ENCODE measurements around the gene CLEC4G.
"Not testable (repeated sequence)": the region's sequence is repeated elsewhere in the genome, so short reads cannot be mapped to it uniquely, and the experiment has no call there.

Gene CLEC4G

DNA sequence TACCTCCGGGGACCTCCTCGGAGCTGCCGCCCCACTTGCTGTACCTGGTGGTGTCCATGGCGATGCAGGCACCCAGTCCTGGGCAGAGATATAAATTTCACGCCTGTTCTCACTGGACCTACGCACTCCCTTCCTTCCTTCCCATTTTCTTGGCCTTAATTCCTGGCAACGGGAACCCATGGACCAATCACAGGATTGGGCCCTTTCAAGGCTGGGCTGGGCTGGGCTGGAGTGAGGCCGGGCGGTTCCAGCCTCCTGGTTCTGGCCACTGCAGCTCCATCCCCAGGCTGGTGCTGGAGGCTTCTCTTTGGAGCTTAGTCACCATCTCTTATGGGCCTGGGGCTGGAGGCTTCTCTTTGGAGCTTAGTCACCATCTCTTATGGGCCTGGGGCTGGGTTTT lies at the start of gene CLEC4G:
Gene CLEC4G, minus strand, starts transcription at position 66 of the 400 bp plus-strand sequence. Its CDS starts 8 bp downstream, at position 58.
- no peak for DNase-seq

GRCh38 chr19:7781157-7781556 lies 49.2 kb upstream of the CLEC4G start:
- DNase-seq = no peak

DNA sequence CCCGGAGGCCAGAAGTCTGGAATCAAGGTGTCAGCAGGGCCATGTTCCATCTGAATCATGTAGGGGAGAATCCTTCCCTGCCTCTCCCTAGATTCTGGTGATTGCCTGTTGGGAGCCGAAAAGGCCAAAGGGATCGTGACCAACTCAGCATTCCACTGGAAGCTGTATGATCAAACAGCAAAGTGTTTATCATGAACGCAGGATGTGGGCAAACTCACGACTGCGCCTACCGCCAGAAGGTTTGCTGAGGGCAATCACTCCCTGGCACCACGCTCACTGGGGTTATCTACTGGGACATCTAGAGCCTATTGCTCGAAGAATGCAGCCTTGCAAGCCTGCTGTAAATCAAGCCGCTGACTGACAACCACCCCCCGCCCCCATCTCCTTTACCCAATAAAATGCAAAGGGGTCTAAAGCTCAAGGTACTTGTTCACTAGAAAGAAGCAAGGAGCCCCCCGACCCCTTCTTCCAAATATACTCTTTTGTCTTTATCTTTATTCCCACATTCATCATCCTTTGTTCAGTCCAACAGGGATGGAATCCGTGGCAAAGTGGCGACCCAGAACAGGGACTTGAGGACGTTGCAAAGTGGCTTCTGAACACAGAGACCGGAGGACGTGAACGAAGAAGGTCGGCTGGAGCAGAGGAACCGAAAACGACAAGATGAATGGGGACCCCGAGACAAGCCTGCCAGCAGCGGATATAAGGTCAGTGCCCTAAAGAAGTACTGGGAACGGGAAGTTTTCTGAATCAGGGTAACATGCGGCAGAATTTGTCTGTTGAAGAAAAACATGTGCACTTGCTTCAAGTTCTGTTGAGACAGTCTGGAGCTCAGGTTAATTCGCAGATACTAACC lies 47.9 kb upstream of the CLEC4G start:
- no peak for DNase-seq

GRCh38 chr19:7778081-7778480 lies 46.2 kb upstream of the CLEC4G start:
- DNase-seq = no peak

DNA sequence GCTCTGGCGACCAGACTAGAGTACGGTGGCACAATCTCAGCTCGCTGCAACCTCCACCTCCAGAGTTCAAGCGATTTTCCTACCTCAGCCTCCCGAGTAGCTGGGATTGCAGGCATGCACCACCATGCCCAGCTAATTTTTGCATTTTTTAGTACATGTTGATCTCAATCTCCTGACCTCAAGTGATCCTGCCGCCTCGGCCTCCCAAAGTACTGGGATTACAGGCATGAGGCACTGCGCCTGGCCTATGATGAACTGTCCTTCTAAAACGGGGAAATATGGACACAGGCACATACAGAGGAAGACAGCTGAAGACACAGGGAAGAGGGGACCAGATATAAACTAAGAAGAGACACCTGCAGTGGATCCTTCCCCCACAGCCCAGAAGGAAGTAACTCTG lies 43.9 kb upstream of the CLEC4G start:
- DNase-seq = no peak

GRCh38 chr19:7773841-7774240 lies 41.9 kb upstream of the CLEC4G start:
- no peak for DNase-seq

GRCh38 chr19:7772752-7773291 lies 40.9 kb upstream of the CLEC4G start:
- no peak for DNase-seq

DNA sequence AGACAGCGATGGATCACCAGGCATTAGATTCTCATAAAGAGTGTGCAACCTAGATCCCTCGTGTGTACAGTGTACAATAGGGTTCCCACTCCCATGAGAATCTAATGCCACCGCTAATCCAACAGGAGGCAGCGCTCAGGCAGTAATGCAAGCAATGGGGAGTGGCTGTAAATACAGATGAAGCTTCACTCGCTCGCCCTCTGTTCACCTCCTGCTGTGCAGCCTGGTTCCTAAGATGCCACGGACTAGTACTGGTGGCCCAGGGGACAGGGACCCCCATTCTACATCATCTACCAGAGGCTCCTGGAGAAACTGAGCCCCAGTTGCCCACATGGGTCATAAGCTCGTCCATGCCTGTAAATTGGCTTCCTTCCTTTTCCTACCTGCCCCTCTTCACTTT lies 39.2 kb upstream of the CLEC4G start:
- DNase-seq = no peak

DNA sequence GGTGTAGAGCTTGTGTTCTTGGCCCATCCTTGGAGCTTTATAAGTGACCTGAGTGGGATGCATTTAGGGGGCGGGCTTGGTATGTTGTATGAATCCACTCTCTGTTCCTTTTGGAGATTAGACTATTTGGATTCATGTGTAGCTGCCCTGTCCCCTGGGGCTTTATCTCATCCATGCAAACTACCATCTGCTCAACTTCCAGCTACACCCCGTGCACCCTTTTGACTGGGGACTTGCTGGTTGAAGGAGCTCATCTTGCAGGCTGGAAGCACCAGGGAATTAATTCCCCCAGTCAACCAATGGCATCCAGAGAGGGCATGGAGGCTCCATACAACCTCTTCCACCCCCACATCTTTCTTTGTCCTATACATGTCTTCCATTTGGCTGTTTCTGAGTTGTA lies 37.3 kb upstream of the CLEC4G start:
- no peak for DNase-seq

DNA sequence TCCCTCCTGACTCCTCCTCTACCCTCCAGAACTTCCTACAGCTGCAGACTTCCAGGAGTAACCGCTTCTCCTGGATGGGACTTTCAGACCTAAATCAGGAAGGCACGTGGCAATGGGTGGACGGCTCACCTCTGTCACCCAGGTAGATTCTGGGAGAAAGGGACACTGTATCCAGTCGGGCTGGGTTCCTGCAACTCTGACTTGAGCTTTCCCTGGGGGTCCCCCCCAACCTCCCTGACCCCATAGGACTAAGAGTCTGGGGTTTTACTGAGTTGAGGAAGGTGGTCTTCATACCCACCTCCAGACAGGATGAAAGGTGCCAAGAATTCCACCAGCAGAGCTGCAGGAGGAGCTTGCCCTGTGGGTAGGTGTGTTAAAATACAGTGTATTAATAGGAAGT lies 35.6 kb upstream of the CLEC4G start:
- DNase-seq = no peak

GRCh38 chr19:7766535-7766934 lies 34.6 kb upstream of the CLEC4G start:
- DNase-seq = no peak

DNA sequence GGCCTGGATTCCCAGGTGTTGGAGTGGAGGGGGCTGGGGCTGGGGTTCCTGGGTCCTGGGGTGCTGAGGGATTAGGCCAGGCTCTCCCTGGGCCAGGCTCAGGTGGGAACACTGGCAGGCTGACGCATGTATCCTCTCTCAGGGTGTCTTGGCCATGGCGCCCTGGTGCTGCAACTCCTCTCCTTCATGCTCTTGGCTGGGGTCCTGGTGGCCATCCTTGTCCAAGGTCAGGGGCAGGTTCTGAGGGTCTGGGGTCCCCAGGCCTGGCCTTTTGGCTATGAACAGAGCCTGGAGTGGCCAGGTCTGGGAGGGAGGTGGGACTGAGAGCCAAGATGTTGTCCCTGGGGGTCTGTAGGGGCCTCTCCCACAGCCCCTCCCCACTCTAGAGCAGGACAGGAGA lies 33.1 kb upstream of the CLEC4G start:
- not testable (repeated sequence) for DNase-seq

GRCh38 chr19:7764157-7764556 lies 32.2 kb upstream of the CLEC4G start:
- DNase-seq = not testable (repeated sequence)

DNA sequence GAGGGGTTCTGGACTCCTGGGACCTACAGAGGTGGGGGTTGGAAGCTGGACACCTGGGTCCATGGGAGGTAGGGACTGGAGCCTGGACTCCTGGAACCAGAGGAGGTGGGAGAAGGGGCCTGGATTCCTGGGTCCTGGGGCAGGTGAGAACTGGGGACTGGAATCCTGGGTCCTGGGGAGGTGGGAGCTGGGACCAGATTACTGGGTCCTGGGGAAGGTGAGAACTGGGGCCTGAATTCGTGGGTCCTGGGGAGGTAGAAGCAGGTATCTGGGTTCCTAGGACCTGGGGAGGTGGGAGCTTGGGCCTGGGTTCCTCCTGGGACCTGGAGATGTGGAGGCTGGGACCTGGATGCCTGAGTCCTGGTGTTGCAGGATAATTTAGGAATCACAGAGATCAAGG lies 31.8 kb upstream of the CLEC4G start:
- no peak for DNase-seq

DNA sequence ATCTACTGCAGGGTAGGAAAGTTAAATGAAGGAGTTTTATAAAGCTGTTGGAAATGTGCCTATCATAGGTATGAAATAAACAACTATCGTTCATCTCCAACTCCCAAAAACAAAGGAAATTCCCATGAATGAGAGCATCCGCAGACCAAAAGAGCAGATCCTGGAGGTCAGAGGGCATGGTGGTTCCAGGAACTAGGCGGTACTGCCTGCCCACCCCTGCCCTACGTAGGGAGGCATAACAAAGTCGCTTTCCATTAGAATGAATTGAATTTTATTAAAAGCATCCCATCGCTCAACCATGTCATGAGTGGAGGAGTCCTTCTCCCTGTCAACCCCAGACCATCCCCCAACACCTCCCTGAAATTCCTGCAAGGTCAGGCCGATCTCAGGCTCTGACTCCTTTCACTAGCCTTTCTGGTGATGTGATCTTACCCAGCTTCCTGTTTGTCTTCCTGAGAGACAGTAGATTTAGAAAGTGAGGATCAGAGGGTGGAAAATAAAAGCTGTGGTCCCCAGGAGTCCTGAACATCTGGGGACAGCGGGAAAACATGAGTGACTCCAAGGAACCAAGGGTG lies 30.9 kb upstream of the CLEC4G start, which contains the start of gene CLEC4M:
Gene CLEC4M, plus strand, starts transcription at position 525 of the 575 bp plus-strand sequence. Its CDS starts 24 bp downstream, at position 549.
- no peak for DNase-seq

DNA sequence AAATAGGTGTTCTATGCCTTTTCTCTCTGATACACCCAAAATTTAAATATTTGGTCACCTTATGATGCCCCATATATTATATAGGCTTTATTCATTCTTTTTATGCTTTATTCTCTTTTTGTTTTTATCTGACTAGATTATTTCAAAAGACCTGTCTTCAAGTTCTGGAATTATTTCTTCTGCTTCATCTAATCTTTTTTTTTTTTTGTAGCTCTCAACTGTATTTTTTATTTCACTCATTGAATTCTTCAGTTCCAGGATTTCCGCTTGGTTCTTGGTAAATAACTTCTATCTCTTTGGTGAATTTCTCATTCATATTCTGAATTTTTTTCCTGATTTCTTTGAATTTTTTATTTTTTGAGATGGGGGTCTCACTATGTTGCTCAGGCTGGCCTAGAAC lies 27.2 kb upstream of the CLEC4G start:
- no peak for DNase-seq

DNA sequence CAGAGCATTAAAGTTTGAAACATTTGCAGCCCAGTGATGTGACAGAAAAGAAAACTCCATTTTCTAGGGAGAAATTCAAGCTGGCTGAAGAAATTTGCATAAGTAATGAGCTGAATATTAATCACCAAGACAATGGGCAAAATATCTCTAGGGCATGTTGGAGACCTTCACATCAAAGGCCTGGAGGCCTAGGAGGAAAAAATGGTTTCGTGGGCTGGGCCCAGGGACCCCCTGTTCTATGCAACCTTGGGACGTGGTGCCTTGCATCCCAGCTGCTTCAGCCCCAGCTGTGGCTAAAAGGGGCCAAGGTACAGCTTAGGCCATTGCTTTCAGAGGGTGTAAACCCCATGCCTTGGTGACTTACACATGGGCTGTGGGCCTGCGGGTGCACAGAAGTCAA lies 25.4 kb upstream of the CLEC4G start:
- DNase-seq = no peak

DNA sequence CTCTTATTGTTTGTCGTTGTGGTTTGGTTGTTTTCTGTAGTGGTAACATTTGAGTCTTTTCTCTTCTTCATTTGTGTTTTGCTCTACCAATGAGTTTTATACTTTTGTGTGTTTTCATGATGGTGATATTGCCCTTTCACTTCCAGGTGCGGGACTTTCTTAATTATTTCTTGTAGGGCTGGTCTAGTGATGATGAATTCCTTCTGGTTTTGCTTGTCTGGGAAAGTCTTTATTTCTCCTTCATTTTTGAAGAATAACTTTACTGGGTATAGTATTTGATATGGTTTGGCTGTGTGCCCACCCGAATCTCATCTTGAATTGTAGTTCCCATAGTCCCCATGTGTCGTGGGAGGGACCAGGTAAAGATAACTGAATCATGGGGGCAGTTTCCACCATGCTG lies 24.3 kb upstream of the CLEC4G start:
- DNase-seq = no peak

DNA sequence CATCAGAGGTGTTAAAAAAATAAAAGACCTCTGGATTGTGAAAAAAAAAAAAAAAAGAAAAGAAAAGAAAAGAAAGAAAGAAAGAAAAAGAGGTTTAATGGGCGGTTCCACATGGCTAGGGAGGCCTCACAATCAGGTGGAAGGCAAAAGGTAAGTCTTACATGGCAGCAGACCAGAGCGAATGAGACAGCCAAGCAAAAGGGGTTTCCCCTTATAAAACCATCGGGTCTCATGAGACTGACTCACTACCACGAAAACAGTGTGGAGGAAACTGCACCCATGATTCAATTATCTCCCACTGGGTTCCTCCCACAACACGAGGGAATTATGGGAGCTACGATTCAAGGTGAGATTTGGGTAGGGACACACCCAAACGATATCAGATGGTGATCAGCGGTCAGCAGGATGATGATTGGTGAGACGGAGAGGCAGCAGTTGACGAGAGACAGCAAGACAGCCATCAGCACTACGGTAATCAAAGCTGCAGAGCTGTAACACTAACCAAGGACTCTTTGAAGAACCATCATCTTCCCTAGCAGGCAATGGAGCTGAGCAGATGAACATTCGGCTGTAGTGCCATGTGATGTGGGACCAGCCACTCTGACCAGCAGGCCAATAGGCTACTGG lies 19.4 kb upstream of the CLEC4G start:
- no peak for DNase-seq

DNA sequence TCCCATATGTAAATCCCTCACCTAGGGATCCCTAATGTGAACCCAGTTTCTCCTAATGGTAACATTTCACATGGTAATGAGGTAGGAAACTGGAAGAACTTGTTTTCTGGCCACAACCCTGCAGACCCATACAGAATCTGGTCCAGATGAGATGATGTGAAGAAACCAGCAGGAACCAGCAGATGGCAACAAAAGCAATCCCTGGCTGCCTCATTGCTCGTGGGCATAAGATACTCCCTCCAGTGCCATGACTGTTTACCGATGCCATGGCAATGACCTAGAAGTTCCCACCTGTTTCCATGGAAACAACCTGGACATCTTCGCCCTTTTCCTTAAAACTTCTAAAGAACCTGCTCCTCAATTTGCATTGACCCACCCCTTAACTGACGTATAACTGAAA lies 16.8 kb upstream of the CLEC4G start:
- no peak for DNase-seq

DNA sequence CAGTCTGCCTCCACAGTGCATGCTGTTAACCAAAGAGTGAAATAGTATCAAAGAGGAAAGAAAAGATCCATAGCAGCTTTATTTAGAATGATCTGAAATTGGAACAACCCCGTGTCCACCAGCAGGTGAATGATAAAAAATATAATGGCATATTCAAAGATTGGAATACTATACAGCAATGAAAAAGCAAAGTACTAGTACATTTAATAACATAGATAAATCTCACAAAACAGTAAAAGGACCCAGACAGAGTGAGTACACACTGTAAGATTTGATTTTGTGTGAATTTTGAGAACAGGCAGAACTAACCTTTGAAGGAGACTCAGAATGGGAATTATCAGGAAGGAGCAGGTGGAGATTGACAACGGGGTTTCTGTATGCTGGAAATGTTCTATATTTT lies 16.3 kb upstream of the CLEC4G start:
- DNase-seq = no peak

DNA sequence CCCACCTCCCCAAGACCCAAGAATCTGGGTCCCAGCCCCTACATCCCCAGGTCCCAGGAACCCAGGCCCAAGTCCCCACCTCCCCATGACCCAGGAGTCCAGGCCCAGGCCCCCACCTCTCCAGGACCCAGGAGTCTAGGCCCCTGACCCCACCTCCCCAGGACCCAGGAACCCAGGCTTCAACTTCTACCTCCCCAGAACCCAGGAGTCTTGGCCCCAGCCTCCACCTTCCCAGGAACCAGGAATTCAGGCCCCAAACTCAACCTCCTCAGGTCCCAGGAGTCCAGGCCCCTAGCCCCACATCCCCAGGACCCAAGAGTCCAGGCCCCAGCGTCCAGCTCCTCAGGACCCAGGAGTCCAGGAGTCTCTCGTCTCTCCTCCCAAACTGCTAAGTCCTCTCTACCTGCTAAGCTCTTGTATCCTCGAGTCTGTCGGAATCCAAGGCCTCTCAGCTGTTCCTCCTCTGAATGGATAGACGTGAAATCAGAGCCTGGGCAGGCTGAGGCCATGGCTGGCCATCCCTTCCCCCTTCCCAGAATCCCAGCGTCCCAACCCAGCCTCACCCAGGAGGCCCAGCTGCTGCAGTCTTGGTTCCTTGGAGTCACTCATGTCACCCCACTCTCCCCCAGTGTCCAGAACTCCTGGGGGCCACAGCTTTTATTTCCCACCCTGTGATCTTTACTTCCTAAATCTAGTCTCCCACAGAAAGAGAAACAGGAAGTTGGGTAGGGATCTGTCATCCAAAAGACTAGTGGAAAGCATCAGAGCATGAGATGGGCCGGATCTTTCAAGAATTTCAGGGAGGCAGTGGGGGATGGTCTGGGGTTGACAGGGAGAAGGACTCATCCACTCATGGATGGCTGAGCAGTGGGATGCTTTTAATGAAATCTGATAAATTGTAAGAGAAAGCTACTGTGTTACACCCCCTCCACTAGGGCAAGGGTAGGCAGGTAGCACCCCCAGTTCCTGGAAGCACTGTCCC lies 15.3 kb upstream of the CLEC4G start, which contains the start of gene CD209:
Gene CD209, minus strand, starts transcription at position 632 of the 982 bp plus-strand sequence. Its CDS starts 23 bp downstream, at position 609.
- no peak for DNase-seq
